UCSD-AML1 (cell line): Measurements from ENCODE around the gene IFT57.
A peak's percentile ranks its signal among the peaks of the same experiment; 100 is the strongest.
"Not testable (repeated sequence)": the region's sequence is repeated elsewhere in the genome, so short reads cannot be mapped to it uniquely, and the experiment has no call there.

ENCODE experiments used
- DNase-seq: peaks from one replicate; lab custom pipeline; 2025; ENCODE audit not compliant: unreplicated experiment; lab: John Stamatoyannopoulos, UW

The IFT57 gene

DNA sequence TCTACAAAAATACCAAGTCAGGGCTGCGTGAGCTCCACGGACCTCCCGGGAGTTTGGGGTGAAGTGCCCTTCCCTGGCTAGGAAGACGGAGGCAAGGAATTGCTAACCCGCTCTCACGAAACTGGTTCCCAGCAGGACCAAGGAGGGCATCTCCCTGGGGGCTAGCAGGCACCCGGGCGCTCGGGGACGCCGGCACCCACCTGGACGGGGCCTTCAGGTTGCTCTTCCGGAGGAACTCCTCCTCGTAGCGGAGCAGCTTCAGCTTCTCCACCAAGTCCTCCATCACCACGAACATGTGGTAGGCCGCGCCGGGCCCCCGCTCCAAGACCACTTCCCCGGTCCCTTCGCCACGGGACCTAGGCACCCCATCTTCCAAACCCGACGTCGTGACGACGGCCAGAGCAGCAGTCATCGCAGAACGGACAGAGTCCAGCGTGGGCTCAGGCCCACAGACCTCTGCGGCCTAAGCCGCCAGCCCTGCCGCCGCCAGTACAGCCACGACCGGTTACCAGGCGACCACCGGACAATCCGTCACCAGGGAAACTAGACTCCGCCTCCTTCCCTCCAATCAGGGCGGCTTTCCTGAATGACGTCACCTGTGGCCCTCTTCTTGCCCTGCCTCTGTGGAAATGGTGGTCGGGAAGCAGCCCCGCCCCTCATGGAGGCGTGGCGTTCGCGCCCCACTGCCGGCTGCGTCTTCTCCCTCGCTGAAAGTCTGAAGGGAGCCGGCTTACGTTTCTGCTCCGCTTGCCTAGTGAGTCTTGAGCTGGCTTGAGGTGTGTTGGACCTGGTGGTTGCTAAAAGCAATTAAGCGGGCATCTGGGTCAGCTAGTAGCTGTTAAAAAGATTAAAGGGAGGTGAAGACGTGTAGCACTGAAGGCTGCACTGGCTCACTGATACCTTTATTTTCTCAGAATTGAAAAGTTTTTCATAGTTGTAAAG is at the start of gene IFT57:
Gene IFT57 (minus strand): TSS at position 514 of the 942 bp plus-strand sequence. CDS start 102 bp downstream, at position 412.
- peak; percentile 95 for DNase-seq

DNA sequence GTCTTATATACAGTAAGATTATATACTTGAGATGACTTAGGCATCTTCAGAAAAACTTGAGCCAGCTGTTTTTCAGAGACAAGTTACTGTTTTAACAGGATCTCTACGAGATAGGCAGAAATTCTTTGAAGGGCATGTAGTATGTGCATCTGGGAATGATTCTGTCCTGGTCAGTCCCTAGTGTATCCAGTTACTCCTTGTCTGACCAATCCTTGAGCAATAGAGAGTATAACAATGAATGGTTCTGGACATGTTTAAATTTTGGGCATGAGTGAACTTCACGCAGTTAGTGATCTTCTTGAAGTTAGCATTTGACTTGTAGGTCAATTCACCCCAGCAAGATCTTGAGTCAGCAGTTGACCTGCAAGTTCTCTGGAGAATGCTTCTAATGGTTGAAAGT is 49.4 kb upstream of the IFT57 start:
- no peak for DNase-seq

DNA sequence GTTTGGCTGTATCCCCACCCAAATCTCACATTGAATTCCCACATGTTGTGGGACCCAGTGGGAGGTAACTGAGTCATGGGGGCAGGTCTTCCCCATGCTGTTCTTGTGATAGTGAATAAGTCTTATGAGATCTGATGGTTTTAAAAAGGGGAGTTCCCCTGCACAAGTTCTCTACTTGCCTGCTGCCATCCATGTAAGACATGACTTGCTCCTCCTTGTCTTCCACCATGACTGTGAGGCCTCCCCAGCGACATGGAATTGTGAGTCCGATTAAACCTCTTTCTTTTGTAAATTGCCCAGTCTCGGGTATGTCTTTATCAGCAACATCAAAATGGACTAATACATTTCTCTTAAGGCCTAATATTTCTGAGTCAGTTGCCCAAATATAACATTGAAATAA is 46.0 kb upstream of the IFT57 start:
- DNase-seq = not testable (repeated sequence)

DNA sequence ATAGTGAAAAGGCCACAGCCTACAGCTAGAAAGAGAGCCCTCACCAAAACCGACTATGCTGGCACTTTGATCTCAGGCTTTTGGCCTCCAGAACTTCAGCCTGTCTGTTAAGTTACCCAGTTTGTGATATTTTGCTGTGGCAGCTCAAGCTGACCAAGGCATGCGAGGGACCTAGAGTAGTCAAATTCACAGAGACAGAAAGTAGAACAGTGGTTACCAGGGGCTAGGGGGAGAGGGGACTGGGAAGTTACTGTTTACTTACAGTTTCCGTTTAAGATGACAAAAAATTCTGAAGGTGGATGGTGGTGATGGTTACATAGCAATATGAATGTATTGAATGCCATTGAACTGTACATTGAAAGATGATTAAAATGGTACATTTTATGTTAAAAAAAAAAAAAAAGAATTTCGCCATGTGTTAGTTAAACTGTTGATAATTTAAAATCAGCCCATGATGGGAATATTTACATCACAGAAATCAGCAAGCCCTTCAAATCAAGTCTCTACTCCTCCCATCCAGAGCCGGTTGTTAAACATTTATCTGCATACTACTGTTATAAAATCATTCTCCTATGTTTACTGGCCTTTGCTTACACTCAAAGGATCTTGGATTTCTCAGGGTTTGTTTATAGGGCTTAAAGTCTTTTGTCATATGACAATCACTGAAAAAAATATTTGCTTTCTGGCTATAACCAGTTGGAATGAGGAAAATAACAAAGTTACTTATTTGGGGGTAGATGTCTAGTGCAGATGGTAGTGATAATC is 42.5 kb upstream of the IFT57 start:
- DNase-seq = not testable (repeated sequence)

- DNase-seq = no peak
These were observed 32.9 kb upstream of the IFT57 start for GRCh38 chr3:108255131-108255530.

DNA sequence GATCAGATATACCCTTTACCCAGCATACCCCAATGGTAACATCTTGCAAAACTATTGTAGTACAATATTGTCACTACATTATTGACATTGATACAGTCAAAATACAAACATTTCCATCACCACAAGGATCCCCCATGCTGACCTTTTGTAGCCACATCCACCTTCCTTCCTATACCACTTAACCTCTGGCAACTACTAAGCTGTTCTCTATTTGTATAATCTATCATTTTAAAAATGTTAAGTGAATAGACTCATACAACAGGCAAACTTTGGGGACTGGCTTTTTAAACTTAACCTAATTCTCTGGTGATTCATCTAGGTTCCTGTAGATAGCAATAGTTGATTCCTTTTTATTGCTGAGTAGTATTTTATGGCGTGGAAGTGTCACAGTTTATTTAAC is 29.6 kb upstream of the IFT57 start:
- DNase-seq = no peak

GRCh38 chr3:108251265-108251664 is 29.0 kb upstream of the IFT57 start:
- no peak for DNase-seq

- no peak for DNase-seq
These were observed 28.4 kb upstream of the IFT57 start for GRCh38 chr3:108250626-108251025.

GRCh38 chr3:108243243-108243642 is 21.0 kb upstream of the IFT57 start:
- no peak for DNase-seq

DNA sequence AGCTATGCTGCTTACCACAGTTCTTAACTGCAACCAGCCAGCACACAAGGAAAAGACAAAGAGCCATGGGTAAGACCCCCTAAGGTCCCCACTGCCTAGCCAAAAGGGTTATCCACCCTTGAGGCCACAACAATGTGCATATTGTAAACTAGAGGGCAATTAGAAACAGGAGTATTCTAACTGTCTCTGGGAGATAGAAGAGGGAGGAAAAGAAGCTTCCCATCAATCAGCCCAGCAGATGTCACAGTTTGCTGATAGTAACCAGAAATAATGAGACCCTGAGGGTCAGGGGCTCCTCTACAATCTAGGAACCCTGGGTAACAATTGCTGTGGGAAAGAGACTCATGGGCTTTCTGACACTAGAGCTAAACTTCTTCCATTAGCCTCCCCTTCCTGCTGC is 20.6 kb upstream of the IFT57 start:
- DNase-seq = no peak

DNA sequence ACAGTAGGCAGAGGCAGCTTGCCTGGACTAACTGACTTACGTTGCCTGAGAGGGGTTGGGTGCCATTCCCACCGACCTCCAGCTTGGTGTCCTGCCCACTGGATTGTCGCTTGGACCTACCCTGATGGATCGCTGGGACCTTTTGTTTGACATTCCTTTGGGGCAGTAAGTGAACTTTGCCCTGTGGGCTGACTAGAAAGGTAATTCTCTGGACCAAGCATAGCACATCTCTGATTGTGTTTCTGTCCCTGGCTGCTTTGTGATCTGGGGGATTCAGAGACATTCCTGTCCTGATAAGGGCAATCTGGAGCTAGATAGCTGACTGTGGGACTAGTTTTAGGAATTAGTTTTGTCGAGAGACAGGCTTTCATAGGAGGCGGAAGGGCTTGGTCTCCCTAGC is 19.5 kb upstream of the IFT57 start:
- DNase-seq = no peak

DNA sequence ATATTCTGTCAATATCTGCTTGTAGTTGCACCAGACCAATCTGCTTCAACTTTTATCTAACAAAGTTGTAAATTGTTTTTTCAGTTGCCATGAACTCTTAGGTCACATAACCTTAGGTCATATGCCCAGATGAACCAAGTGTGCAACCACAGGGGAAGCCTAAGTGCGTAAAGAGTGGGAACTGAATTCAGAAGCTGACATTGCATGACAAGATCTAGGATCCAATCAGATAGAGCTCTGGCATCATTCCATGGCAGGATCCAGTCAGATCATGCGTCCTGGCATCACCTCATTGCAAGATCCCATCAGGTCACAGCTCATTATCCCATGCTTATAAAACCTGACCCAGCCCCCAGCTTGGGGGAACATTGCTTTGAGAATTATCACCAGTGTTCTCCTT is 18.9 kb upstream of the IFT57 start:
- no peak for DNase-seq

- DNase-seq = no peak
These were observed 16.9 kb upstream of the IFT57 start for GRCh38 chr3:108239082-108239481.

DNA sequence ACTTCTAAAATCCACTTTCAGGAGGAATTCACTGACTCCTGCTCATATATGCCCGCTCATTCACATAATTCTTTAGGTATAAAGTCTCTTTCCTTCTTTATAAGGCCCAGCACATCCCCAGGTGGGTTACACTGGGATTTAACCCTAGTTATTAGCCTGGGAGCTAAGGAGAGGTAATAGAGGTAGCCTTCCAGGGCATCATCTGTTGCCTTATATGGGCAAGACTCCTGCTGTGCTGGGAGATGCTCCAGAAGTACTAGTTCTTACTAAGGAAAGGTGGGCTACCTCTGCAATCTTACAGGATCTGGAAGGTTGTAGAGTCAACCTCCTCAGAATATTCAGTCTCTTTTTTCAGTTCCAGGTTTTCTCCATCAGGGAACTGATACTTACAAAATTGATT is 13.1 kb upstream of the IFT57 start:
- no peak for DNase-seq

- no peak for DNase-seq
These were observed 12.2 kb upstream of the IFT57 start for GRCh38 chr3:108234387-108234957.

GRCh38 chr3:108228286-108228685 is 6.1 kb upstream of the IFT57 start:
- DNase-seq = no peak

GRCh38 chr3:108227131-108227530 is 4.9 kb upstream of the IFT57 start:
- no peak for DNase-seq

DNA sequence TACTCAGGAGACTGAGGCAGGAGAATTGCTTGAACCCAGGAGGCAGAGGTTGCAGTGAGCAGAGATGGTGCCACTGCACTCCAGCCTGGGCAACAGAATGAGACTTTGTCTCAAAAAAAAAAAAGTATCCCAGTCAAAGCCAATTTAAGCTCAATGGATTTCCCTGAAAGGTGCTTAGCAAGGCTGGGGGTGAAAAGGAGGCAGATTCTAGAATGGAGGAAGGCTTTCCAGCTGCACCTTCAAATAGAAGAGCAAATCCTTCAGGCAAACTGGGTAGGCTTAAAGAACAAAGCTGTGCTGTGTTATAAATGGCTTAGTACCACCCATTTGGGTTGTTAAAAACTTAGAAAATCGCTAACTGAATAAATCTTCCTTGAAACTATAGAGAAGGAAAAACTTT is 3.0 kb upstream of the IFT57 start:
- no peak for DNase-seq

- DNase-seq = no peak
These were observed 1.7 kb upstream of the IFT57 start for GRCh38 chr3:108223928-108224327.

GRCh38 chr3:108222853-108223565 is 785 bp upstream of the IFT57 start:
- DNase-seq = no peak

DNA sequence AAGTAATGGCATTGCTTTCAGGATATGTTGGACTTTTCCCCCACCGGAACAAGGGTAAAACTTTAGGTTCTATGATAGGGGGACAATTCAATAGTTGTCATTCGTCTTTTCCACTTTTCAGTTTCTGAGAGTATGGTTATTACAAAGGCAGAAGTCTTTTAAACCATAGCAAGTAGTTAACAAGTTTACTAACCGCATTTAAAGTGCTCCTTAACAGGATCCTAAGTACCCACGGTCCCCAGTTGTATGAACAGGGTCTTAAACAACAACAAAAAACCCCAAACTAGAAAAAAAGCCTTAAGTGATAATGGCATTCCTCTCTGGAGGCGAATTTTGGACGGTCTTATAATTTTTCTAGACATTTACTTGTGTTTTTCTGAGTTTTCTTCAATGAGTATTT is 831 bp downstream of the IFT57 start:
- DNase-seq = no peak
